Testis (tissue), 2 donors: ENCODE results near the gene RGR.

Experiments
- POLR2A ChIP-seq: fragments of 450-650 bp; IDR thresholded peaks from one replicate; pipeline ENCODE4 v1.6.1; 2017; ENCODE audit warnings: antibody characterized with exemption, mild to moderate bottlenecking, moderate library complexity
- TF ChIP-seq, protein P1 (sequence below), 3 experiments: fragments of 450-650 bp in 2 of 3; fragments of 200-600 bp in 1 of 3; sonication (generic) in 1 of 3; IDR thresholded peaks; one replicate each; pipeline ENCODE4 v1.5.1; 2016 to 2019; ENCODE audit warnings: antibody characterized with exemption in 3 of 3, mild to moderate bottlenecking in 2 of 3, moderate library complexity in 1 of 3

DNA sequence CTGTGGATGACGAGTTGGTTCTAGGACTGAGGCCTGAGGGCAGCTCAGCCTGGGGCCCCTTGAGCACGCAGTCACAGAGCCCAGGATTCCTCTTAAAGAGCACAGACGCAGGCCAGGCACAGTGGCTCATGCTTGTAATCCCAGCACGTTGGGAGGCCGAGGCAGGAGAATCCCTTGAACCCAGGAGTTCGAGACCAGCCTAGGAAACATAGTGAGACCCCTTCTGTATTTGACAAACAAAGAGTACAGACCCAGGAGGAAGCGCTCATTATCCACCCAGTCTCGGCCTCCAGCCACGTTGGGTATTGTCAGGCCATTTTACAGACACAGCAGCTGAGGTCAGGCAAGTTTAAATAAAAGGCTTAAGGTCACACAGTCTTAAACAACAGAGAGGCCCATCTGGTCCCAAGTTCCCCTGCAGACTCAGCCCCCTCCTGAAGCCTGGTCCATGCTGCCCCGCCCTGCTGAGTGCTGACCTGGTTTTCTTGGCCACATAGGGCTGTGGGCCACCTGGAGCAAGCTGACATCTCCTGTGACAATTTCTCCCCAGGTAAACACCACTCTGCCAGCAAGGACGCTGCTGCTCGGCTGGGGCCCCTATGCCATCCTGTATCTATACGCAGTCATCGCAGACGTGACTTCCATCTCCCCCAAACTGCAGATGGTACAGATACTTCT is 12.6 kb downstream of the RGR start:
- TF ChIP-seq POLR2A, result no peak
- TF ChIP-seq, protein P1, sequence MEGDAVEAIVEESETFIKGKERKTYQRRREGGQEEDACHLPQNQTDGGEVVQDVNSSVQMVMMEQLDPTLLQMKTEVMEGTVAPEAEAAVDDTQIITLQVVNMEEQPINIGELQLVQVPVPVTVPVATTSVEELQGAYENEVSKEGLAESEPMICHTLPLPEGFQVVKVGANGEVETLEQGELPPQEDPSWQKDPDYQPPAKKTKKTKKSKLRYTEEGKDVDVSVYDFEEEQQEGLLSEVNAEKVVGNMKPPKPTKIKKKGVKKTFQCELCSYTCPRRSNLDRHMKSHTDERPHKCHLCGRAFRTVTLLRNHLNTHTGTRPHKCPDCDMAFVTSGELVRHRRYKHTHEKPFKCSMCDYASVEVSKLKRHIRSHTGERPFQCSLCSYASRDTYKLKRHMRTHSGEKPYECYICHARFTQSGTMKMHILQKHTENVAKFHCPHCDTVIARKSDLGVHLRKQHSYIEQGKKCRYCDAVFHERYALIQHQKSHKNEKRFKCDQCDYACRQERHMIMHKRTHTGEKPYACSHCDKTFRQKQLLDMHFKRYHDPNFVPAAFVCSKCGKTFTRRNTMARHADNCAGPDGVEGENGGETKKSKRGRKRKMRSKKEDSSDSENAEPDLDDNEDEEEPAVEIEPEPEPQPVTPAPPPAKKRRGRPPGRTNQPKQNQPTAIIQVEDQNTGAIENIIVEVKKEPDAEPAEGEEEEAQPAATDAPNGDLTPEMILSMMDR (IDR thresholded peaks at IDR 0.05), result no peak
